GM12878 (cell line): ENCODE data around the gene IGHMBP2. TPM values are rescaled to one million over a fixed set of nuclear protein-coding genes. Genes with fewer than 3 reads are reported as not detected.
"Not testable (repeated sequence)": the region's sequence is repeated elsewhere in the genome, so short reads cannot be mapped to it uniquely, and the experiment has no call there.

Experiments
- ATAC-seq: fragments of 200-7000 bp; cut with Tn5 transposase; 3 replicates; pipeline ENCODE4 v1.9.1; 2020; ENCODE audit warnings: mild to moderate bottlenecking, moderate library complexity
- BruUV-seq: library from RNA; stranded (reverse); fragments of 400-500 nt; replicated peaks from 2 replicates; lab custom pipeline; 2021; lab: Mats Ljungman, UMichigan
- CTCF ChIA-PET: fragments of 300-600 bp; sonication (Branson Sonifier 250); formaldehyde crosslinking; extraction: SDS; loops from one replicate; lab custom pipeline; 2021; ENCODE audit warnings: inconsistent platforms; lab: Yijun Ruan, JAX
- POLR2A ChIA-PET: fragments of 350-600 bp; formaldehyde crosslinking; extraction: SDS; loops from one replicate; lab custom pipeline; 2021; ENCODE audit warnings: inconsistent platforms; lab: Charles Lee
- RAD21 ChIA-PET: fragments of 300-600 bp; sonication (Branson Sonifier 250); formaldehyde crosslinking; loops from one replicate; lab custom pipeline; 2023; ENCODE audit warnings: antibody characterized with exemption; ENCODE audit not compliant: unreplicated experiment; lab: Charles Lee
- SMC1A ChIA-PET: fragments of 300-600 bp; sonication (Branson Sonifier 250); formaldehyde crosslinking; loops from one replicate; lab custom pipeline; 2023; ENCODE audit not compliant: unreplicated experiment, uncharacterized antibody; lab: Charles Lee
- DNase-seq: peaks from one replicate; pipeline ENCODE4 v3.0.0-alpha.2; 2011; ENCODE audit warnings: low read depth, low spot score
- FAIRE-seq: peaks from 3 replicates; lab custom pipeline; 2011; peaks lifted over from hg19 to GRCh38; lab: Jason Lieb, UNC
- H2AFZ ChIP-seq: 2 replicates; pipeline ENCODE4 v1.6.0; 2011; ENCODE audit warnings: low read depth, low read length, control low read depth; ENCODE audit not compliant: control insufficient read depth
- H3K27ac ChIP-seq: 2 replicates; pipeline ENCODE4 v1.5.1; 2011; ENCODE audit warnings: control low read depth; ENCODE audit not compliant: control insufficient read depth, insufficient read depth
- H3K27me3 ChIP-seq, 2 experiments: replicated peaks in 1 of 2; 2 replicates each; pipeline versions ENCODE4 v1.6.0 to v1.6.1; 2011; ENCODE audit warnings: low read length in 1 of 2; ENCODE audit not compliant: control insufficient read depth in 2 of 2, insufficient read depth in 2 of 2
- H3K36me3 ChIP-seq, 2 experiments: 2 replicates each; pipeline ENCODE4 v1.5.1; 2011; ENCODE audit warnings: low read length in 1 of 2; ENCODE audit not compliant: control insufficient read depth in 2 of 2, insufficient read depth in 2 of 2
- H3K4me1 ChIP-seq: 2 replicates; pipeline ENCODE4 v1.6.1; 2011; ENCODE audit warnings: mild to moderate bottlenecking, low read length, moderate library complexity, mixed read lengths; ENCODE audit not compliant: control insufficient read depth, insufficient read depth
- H3K4me2 ChIP-seq: 2 replicates; pipeline ENCODE4 v1.6.0; 2011; ENCODE audit warnings: control low read depth; ENCODE audit not compliant: control insufficient read depth, insufficient read depth
- H3K4me3 ChIP-seq: fragments of 200-600 bp; sonication (generic); 2 replicates; pipeline ENCODE4 v1.5.1; 2016
- H3K79me2 ChIP-seq: 2 replicates; pipeline ENCODE4 v1.6.0; 2011; ENCODE audit warnings: low read length; ENCODE audit not compliant: control insufficient read depth, insufficient read depth
- H3K9ac ChIP-seq: 2 replicates; pipeline ENCODE4 v1.8.0; 2011; ENCODE audit warnings: low read length, control low read depth, mixed read lengths; ENCODE audit not compliant: control insufficient read depth, insufficient read depth
- H3K9me3 ChIP-seq: replicated peaks from 3 replicates; pipeline ENCODE4 v1.5.1; 2011; ENCODE audit warnings: mild to moderate bottlenecking, low read length; ENCODE audit not compliant: control insufficient read depth, insufficient read depth
- H4K20me1 ChIP-seq: 2 replicates; pipeline ENCODE4 v1.6.0; 2011; ENCODE audit not compliant: control insufficient read depth, insufficient read depth
- CTCF ChIP-seq, 3 experiments: IDR thresholded peaks in 2 of 3; conservative IDR thresholded peaks in 1 of 3; 2 replicates each; pipeline ENCODE4 v1.5.1; 2011; ENCODE audit warnings: low read depth in 3 of 3, low read length in 3 of 3, mild to moderate bottlenecking in 3 of 3, control low read depth in 2 of 3, moderate library complexity in 2 of 3, inconsistent platforms in 1 of 3, mixed read lengths in 1 of 3; ENCODE audit not compliant: control insufficient read depth in 2 of 3, insufficient read depth in 1 of 3; ENCODE audit errors: extremely low read depth in 1 of 3
- TCF3 ChIP-seq: IDR thresholded peaks from 2 replicates; pipeline ENCODE4 v1.6.1; 2012; ENCODE audit warnings: low read depth, mild to moderate bottlenecking, low read length, borderline replicate concordance; ENCODE audit not compliant: insufficient read depth
- ZNF207 ChIP-seq: fragments of 450-650 bp; IDR thresholded peaks from 2 replicates; pipeline ENCODE4 v1.6.1; 2014; ENCODE audit warnings: antibody characterized with exemption, mild to moderate bottlenecking, borderline replicate concordance
- WGBS: methylation state at CpG from one replicate; pipeline ENCODE4 v1.1.6; 2016; ENCODE audit warnings: low lambda C conversion rate; ENCODE audit not compliant: insufficient replicate concordance, insufficient coverage; ENCODE audit errors: missing lambda C conversion rate; 5-methylcytosine and 5-hydroxymethylcytosine counted together
- in situ Hi-C: fragments of 300-500 bp; cut with MboI; formaldehyde crosslinking; loops from 9 replicates; pipeline ENCODE4 v1.14.3; 2018; ENCODE audit warnings: mixed read lengths
- intact Hi-C: fragments of 100-400 bp; cut with micrococcal nuclease; formaldehyde crosslinking; loops from one replicate; pipeline ENCODE4 v1.14.2; 2022; ENCODE audit not compliant: unreplicated experiment
- polyA plus RNA-seq, 11 experiments: library from polyadenylated mRNA; depleted of rRNA in 4 of 11; unstranded in 6 of 11; stranded (reverse) in 5 of 11; fragments of >200 nt; fragmentation: Nextera tagmentation in 4 of 11; fragmentation: Illumina TruSeq in 1 of 11; extraction: Ambion mirVana in 4 of 11; extraction: Trizol in 1 of 11; gene quantifications; 1 replicate in 1 of 11; 2 replicates in 10 of 11; pipeline versions ENCODE4 v1.2.1 to v1.2.3, GENCODE V29; 2011 to 2016; ENCODE audit warnings: inconsistent platforms in 2 of 11, missing spikeins in 2 of 11, low read depth in 1 of 11
- total RNA-seq, 4 experiments: library from RNA; depleted of rRNA in 3 of 4; stranded (reverse); fragments of >200 nt in 3 of 4; fragmentation: Illumina TruSeq in 1 of 4; extraction: Trizol in 1 of 4; gene quantifications; 2 replicates each; pipeline versions ENCODE4 v1.2.1 to v1.2.3, GENCODE V29; 2013 to 2021
- TF ChIP-seq, protein P1 (sequence below): IDR thresholded peaks from 2 replicates; pipeline ENCODE4 v1.6.1; 2011; ENCODE audit warnings: borderline replicate concordance, low read depth, mild to moderate bottlenecking, moderate library complexity, low read length; ENCODE audit not compliant: insufficient read depth, poor library complexity, severe bottlenecking

Gene IGHMBP2
- total and polyA plus RNA-seq, 10 of the 15 experiments (the other 5 are each of a cell fraction or from before 2014, with no cell fraction given) = 1.4 to 20.1 (median 11.2) TPM

- ChIA-PET RAD21 (no interaction called here), CTCF (no interaction called here), SMC1A (no interaction called here), POLR2A (no interaction called here)
- BruUV-seq = no TSS peak
- TF ChIP-seq TCF3 = 0 out of 2 replicates have a peak, but pooled peaks have one; percentile 11
- TF ChIP-seq, protein P1, sequence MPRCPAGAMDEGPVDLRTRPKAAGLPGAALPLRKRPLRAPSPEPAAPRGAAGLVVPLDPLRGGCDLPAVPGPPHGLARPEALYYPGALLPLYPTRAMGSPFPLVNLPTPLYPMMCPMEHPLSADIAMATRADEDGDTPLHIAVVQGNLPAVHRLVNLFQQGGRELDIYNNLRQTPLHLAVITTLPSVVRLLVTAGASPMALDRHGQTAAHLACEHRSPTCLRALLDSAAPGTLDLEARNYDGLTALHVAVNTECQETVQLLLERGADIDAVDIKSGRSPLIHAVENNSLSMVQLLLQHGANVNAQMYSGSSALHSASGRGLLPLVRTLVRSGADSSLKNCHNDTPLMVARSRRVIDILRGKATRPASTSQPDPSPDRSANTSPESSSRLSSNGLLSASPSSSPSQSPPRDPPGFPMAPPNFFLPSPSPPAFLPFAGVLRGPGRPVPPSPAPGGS = peak; percentile 69
- no peak for TF ChIP-seq ZNF207
- H3K4me2 ChIP-seq = no peak overlapping the region
- no peaks in the 10 kb centered on the region for H3K9me3 ChIP-seq
- ATAC-seq (no peak), DNase-seq (no peak), FAIRE-seq (no peak)
- H3K27me3 ChIP-seq = no peaks in the 10 kb centered on the region
- no peaks in the 10 kb centered on the region; a peak in 1 of 4 replicates for H3K36me3 ChIP-seq
- H3K27ac ChIP-seq = no peak overlapping the region
- H3K79me2 ChIP-seq = no peaks in the 10 kb centered on the region
- H4K20me1 ChIP-seq = no peaks in the 10 kb centered on the region
- in situ Hi-C loops = no loop called here
- no peak overlapping the region for H2AFZ ChIP-seq
- no peak overlapping the region for H3K4me3 ChIP-seq
- intact Hi-C loops = no loop called here
- H3K4me1 ChIP-seq = no peaks in the 10 kb centered on the region
- no peak overlapping the region for H3K9ac ChIP-seq
- WGBS = 63% methylated on average over 2 of the region's 2 CpGs
These were observed 22.4 kb upstream of the IGHMBP2 start for GRCh38 chr11:68881320-68881719.

DNA sequence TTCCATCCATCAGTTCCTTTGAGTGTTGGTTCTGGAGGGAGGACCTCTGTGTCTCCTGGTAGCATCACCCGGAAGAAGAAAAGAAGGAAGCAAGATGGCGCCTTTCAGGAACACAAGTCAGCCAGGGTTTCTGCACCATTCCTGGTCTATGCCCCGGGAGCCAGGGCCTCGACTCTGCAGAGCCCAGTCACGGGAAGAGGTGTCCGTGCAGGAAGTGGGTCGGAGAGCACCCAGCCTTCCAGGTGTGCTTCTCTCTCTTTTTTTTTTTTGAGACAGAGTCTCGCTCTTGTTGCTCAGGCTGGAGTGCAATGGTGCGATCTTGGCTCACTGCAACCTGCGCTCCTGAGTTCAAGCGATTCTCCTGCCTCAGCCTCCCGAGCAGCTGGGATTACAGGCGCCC is 21.3 kb upstream of the IGHMBP2 start:
- WGBS = 91% methylated on average over 7 of the region's 13 CpGs
- H4K20me1 ChIP-seq = no peaks in the 10 kb centered on the region
- in situ Hi-C loops (no loop called here), intact Hi-C loops (no loop called here)
- H3K79me2 ChIP-seq = no peaks in the 10 kb centered on the region
- ChIA-PET POLR2A (no interaction called here), CTCF (no interaction called here), RAD21 (no interaction called here), SMC1A (no interaction called here)
- no peaks in the 10 kb centered on the region for H3K9me3 ChIP-seq
- no peaks in the 10 kb centered on the region; a peak in 1 of 4 replicates for H3K36me3 ChIP-seq
- no peak for TF ChIP-seq CTCF (IDR thresholded peaks at IDR 0.05 in 2 of 3, conservative IDR thresholded peaks at IDR 0.05 in 1 of 3; ENCODE audit: control insufficient read depth in 2 of 3, extremely low read depth in 1 of 3, insufficient read depth in 1 of 3, low read depth in 3 of 3, low read length in 3 of 3)
- TF ChIP-seq, protein P1 = peak; percentile 24
- BruUV-seq = no TSS peak
- DNase-seq = no peak
- H3K27ac ChIP-seq = no peak overlapping the region
- no peak overlapping the region for H3K4me3 ChIP-seq
- FAIRE-seq = no peak
- ATAC-seq = no peak
- H3K9ac ChIP-seq = no peak overlapping the region
- no peaks in the 10 kb centered on the region for H3K27me3 ChIP-seq
- H2AFZ ChIP-seq = no peak overlapping the region
- H3K4me2 ChIP-seq = no peak overlapping the region
- no peaks in the 10 kb centered on the region for H3K4me1 ChIP-seq

- ATAC-seq, RAD21 ChIA-PET, CTCF ChIA-PET, H3K4me2 ChIP-seq, intact Hi-C loops, H3K9me3 ChIP-seq, H3K79me2 ChIP-seq, SMC1A ChIA-PET, BruUV-seq, H2AFZ ChIP-seq, H3K27me3 ChIP-seq, in situ Hi-C loops, H3K4me3 ChIP-seq, H3K27ac ChIP-seq, POLR2A ChIA-PET, FAIRE-seq, H3K4me1 ChIP-seq, H4K20me1 ChIP-seq, DNase-seq, H3K9ac ChIP-seq, H3K36me3 ChIP-seq: not testable (repeated sequence)
- WGBS = 90% methylated on average over 15 of the region's 15 CpGs
These were observed 18.9 kb upstream of the IGHMBP2 start for GRCh38 chr11:68884827-68885226.
